ENCODE measurements around the gene DUSP12. TPM values are rescaled to one million over a fixed set of nuclear protein-coding genes. Genes with fewer than 3 reads are reported as not detected.

DUSP12 gene
- total RNA-seq, 1 experiment from 2014 or later = 65.0 TPM

DNA sequence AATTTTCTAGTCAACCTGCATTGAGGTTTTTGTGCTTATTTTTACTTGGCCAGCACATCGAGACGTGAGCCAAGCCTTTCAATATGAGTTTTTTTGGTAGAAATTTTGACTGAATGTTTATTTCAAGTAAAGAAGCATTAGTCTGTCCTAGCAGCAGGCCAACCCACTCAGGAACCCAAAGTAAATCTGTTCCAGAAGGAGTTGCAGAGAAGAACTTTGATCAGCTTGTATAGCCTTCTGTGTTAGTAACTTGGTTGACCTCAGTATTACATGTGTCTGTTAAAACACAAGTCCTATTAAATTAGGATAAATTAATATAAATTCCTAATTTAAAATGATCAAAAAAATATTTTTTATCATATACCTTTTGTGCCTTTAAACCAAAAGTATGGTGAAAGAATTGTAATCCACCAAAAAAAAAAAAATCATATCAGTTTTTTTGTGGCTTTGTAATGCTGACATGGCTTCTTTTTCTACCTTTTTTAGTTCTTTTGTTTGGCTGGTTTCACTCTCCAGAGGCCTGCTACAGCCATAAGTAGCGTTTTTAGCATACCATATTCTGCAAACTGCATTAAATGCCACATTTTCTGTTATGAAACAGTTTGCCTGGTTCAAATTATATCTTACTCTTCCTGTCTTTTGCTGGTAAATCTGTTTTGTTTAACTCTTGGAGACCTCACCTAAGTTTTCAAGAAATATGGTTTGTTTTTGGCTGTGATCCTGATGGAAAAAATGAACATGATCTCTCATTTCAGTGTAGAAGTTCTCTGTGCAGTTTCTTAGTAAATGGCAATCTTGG, 56.0 kb downstream of the DUSP12 start:
- peaks cover 74% of the 10 kb centered on the region for H3K36me3 Mint-ChIP-seq (ENCODE audit: insufficient read depth, unreplicated experiment)
- H3K9me3 Mint-ChIP-seq (ENCODE audit: unreplicated experiment) = peaks cover 11% of the 10 kb centered on the region
- POLR2A ChIA-PET = interaction anchor here (0.7 kb wide), 1 partner anchor 529 kb away, joined by 3 read pairs; no protein-coding TSS in a partner anchor
- CTCF ChIA-PET = interaction anchor here (1.8 kb wide), 1 partner anchor 232 kb away, joined by 7 read pairs; no protein-coding TSS in a partner anchor
- H3K4me3 Mint-ChIP-seq (ENCODE audit: unreplicated experiment) = no peak overlapping the region
- H3K27me3 Mint-ChIP-seq (ENCODE audit: insufficient read depth, unreplicated experiment) = no peaks in the 10 kb centered on the region
- BruUV-seq (replicated peaks) = no TSS peak
- intact Hi-C loops (cut with micrococcal nuclease) = no loop called here
- DNase-seq (ENCODE audit: unreplicated experiment) = no peak
- H3K27ac Mint-ChIP-seq (ENCODE audit: low read depth, unreplicated experiment) = no peak overlapping the region
- TF ChIP-seq, protein P1, sequence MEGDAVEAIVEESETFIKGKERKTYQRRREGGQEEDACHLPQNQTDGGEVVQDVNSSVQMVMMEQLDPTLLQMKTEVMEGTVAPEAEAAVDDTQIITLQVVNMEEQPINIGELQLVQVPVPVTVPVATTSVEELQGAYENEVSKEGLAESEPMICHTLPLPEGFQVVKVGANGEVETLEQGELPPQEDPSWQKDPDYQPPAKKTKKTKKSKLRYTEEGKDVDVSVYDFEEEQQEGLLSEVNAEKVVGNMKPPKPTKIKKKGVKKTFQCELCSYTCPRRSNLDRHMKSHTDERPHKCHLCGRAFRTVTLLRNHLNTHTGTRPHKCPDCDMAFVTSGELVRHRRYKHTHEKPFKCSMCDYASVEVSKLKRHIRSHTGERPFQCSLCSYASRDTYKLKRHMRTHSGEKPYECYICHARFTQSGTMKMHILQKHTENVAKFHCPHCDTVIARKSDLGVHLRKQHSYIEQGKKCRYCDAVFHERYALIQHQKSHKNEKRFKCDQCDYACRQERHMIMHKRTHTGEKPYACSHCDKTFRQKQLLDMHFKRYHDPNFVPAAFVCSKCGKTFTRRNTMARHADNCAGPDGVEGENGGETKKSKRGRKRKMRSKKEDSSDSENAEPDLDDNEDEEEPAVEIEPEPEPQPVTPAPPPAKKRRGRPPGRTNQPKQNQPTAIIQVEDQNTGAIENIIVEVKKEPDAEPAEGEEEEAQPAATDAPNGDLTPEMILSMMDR (IDR thresholded peaks at IDR 0.05; ENCODE audit: unreplicated experiment) = no peak
- H3K4me1 Mint-ChIP-seq (ENCODE audit: insufficient read depth, unreplicated experiment) = no peaks in the 10 kb centered on the region

Other genes with a start within 250 kb of the DUSP12 start
- not detected in 2 replicates for gene FCGR2A, start 244.3 kb upstream of the DUSP12 start, total RNA-seq (2022)
- gene HSPA6, start 225.2 kb upstream of the DUSP12 start, total RNA-seq (2022) = 0.28 and 0.52 TPM in 2 replicates
- not detected in 2 replicates for gene FCGR3A, start 200.0 kb upstream of the DUSP12 start, total RNA-seq (2022)
- not detected in 2 replicates for gene FCGR3B, start 118.6 kb upstream of the DUSP12 start, total RNA-seq (2022)
- gene FCGR2B, start 86.6 kb upstream of the DUSP12 start, total RNA-seq (2022) = not detected in 2 replicates
- gene FCRLA, start 42.6 kb upstream of the DUSP12 start, total RNA-seq (2022) = 0.30 and 0.47 TPM in 2 replicates
- 1.1 and 1.3 TPM in 2 replicates for gene FCRLB, start 28.2 kb upstream of the DUSP12 start, total RNA-seq (2022)
- gene ATF6, start 16.5 kb downstream of the DUSP12 start, total RNA-seq (2022) = 56.3 and 71.8 TPM in 2 replicates